Prostate gland (tissue), 2 donors: ENCODE data around the gene ARHGAP6. TPM values are rescaled to one million over a fixed set of nuclear protein-coding genes. Genes with fewer than 3 reads are reported as not detected.

Source experiments
- DNase-seq: peaks from one replicate; pipeline ENCODE4 v3.0.0-alpha.2; 2019; ENCODE audit warnings: low spot score
- H3K27ac ChIP-seq, 2 donors: fragments of 200-600 bp; sonication (generic); 2 replicates each; pipeline ENCODE4 v1.5.1; 2017 to 2019
- H3K27me3 ChIP-seq: fragments of 200-600 bp; sonication (generic); replicated peaks from 2 replicates; pipeline ENCODE4 v1.5.1; 2019; ENCODE audit not compliant: insufficient read depth
- H3K36me3 ChIP-seq, 2 donors: fragments of 200-600 bp; sonication (generic); 1 replicate in 1 of 2; 2 replicates in 1 of 2; pipeline versions ENCODE4 v1.5.1 to v1.8.1; 2017 to 2019
- H3K4me1 ChIP-seq: fragments of 200-600 bp; sonication (generic); replicated peaks from 2 replicates; pipeline ENCODE4 v1.5.1; 2019
- H3K4me3 ChIP-seq, 2 donors: fragments of 200-600 bp; sonication (generic); 2 replicates each; pipeline ENCODE4 v1.5.1; 2017 to 2019
- H3K9me3 ChIP-seq: fragments of 200-600 bp; sonication (generic); 2 replicates; pipeline ENCODE4 v1.5.1; 2017
- POLR2A ChIP-seq: fragments of 450-650 bp; IDR thresholded peaks from one replicate; pipeline ENCODE4 v1.6.1; 2016; ENCODE audit warnings: antibody characterized with exemption, mild to moderate bottlenecking
- POLR2AphosphoS5 ChIP-seq: sonication (generic); formaldehyde crosslinking; IDR thresholded peaks from one replicate; pipeline ENCODE4 v1.6.1; 2017; ENCODE audit warnings: antibody characterized with exemption
- WGBS: methylation state at CpG from one replicate; pipeline ENCODE4 v1.1.5; 2018; 5-methylcytosine and 5-hydroxymethylcytosine counted together
- intact Hi-C: fragments of 100-400 bp; cut with DNase I; formaldehyde crosslinking; loops from one replicate; pipeline ENCODE4 v1.14.2; 2022
- total RNA-seq, 2 donors: library from RNA; depleted of rRNA; stranded (reverse); fragments of >200 nt; gene quantifications; one replicate each; pipeline ENCODE4 v1.1.0, GENCODE V29; 2016
- TF ChIP-seq, protein P1 (sequence below), 4 experiments: fragments of 200-600 bp in 2 of 4; fragments of 450-650 bp in 2 of 4; sonication (generic) in 2 of 4; IDR thresholded peaks; 1 replicate in 3 of 4; 2 replicates in 1 of 4; pipeline ENCODE4 v1.5.1; 2016 to 2019; ENCODE audit warnings: antibody characterized with exemption in 4 of 4, mild to moderate bottlenecking in 2 of 4, moderate library complexity in 2 of 4

Gene ARHGAP6
- total RNA-seq, 2 donors from 2014 or later = 72.6 to 73.7 TPM

GRCh38 chrX:11290416-11291102 lies 375.2 kb downstream of the ARHGAP6 start:
- no peak overlapping the region for H3K27ac ChIP-seq
- intact Hi-C loops = no loop called here
- H3K27me3 ChIP-seq = no peaks in the 10 kb centered on the region
- 88% methylated on average over 8 of the region's 8 CpGs for WGBS
- no peaks in the 10 kb centered on the region for H3K4me1 ChIP-seq
- no peaks in the 10 kb centered on the region for H3K9me3 ChIP-seq
- no peak for DNase-seq
- no peak overlapping the region for H3K4me3 ChIP-seq
- TF ChIP-seq POLR2A (no peak), POLR2AphosphoS5 (no peak)
- TF ChIP-seq, protein P1, sequence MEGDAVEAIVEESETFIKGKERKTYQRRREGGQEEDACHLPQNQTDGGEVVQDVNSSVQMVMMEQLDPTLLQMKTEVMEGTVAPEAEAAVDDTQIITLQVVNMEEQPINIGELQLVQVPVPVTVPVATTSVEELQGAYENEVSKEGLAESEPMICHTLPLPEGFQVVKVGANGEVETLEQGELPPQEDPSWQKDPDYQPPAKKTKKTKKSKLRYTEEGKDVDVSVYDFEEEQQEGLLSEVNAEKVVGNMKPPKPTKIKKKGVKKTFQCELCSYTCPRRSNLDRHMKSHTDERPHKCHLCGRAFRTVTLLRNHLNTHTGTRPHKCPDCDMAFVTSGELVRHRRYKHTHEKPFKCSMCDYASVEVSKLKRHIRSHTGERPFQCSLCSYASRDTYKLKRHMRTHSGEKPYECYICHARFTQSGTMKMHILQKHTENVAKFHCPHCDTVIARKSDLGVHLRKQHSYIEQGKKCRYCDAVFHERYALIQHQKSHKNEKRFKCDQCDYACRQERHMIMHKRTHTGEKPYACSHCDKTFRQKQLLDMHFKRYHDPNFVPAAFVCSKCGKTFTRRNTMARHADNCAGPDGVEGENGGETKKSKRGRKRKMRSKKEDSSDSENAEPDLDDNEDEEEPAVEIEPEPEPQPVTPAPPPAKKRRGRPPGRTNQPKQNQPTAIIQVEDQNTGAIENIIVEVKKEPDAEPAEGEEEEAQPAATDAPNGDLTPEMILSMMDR (IDR thresholded peaks at IDR 0.05) = no peak
- H3K36me3 ChIP-seq = no peaks in the 10 kb centered on the region

GRCh38 chrX:11287505-11287904 lies 378.2 kb downstream of the ARHGAP6 start:
- no peaks in the 10 kb centered on the region for H3K36me3 ChIP-seq

DNA sequence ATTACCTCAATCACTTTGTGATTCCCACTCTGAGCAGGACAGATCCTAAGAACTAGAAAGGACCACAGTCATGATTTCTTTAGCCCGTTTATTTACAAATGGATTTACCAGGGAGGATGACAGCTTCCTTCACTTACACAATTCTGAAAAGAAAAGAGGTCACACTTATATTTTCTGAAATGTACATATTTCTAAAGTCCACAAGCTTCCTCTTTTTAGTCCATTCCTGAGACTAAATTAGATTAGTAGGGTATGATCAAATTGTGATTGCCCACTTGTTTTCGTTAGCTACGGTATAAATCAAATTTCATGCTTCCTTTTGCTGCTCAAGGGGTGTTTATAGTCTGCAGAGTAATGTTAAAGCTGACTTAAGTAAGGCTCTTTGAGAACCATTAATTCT lies 380.1 kb downstream of the ARHGAP6 start:
- no peak overlapping the region for H3K4me3 ChIP-seq
- H3K27me3 ChIP-seq = no peaks in the 10 kb centered on the region
- 75% methylated on average over 3 of the region's 3 CpGs for WGBS
- H3K27ac ChIP-seq = no peak overlapping the region
- no peaks in the 10 kb centered on the region for H3K9me3 ChIP-seq
- TF ChIP-seq POLR2A (no peak), POLR2AphosphoS5 (no peak)
- TF ChIP-seq, protein P1 (IDR thresholded peaks at IDR 0.05) = no peak
- H3K36me3 ChIP-seq = no peaks in the 10 kb centered on the region
- no peaks in the 10 kb centered on the region for H3K4me1 ChIP-seq
- DNase-seq = no peak
- intact Hi-C loops = no loop called here

More at GRCh38 chrX:11287505-11287904, 378.2 kb downstream of the ARHGAP6 start:
- 44% methylated on average over 1 of the region's 1 CpG for WGBS
- DNase-seq = no peak
- Histone ChIP-seq H3K9me3 (no peaks in the 10 kb centered on the region), H3K4me1 (no peaks in the 10 kb centered on the region), H3K27me3 (no peaks in the 10 kb centered on the region), H3K4me3 (no peak overlapping the region), H3K27ac (no peak overlapping the region)
- intact Hi-C loops = no loop called here
- TF ChIP-seq POLR2AphosphoS5 (no peak), POLR2A (no peak)
- TF ChIP-seq, protein P1 (IDR thresholded peaks at IDR 0.05) = no peak

DNA sequence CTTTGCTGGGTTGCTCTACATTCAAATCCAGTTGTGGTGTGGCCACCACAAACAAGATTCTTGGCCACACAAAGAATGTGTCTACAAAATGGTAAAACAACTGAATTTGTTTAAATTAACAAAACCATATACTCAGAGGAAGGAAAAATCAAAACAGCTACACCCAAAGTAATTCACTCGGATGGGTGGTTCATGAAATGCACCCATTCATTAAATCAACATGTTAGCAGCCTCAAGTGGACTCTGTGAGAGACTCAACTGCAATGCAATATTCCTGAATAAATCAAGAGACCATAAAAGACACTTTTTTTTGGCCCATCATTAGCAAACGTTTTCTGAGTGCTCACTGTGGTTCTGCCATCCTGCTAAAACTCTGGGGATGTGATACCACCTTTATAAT lies 383.7 kb downstream of the ARHGAP6 start:
- intact Hi-C loops = no loop called here
- WGBS = 77% methylated on average over 2 of the region's 2 CpGs
- Histone ChIP-seq H3K27me3 (no peaks in the 10 kb centered on the region), H3K36me3 (no peaks in the 10 kb centered on the region), H3K4me1 (no peaks in the 10 kb centered on the region), H3K9me3 (no peaks in the 10 kb centered on the region), H3K27ac (no peak overlapping the region), H3K4me3 (no peak overlapping the region)
- TF ChIP-seq POLR2A = no peak
- TF ChIP-seq, protein P1 (IDR thresholded peaks at IDR 0.05) = no peak
- TF ChIP-seq POLR2AphosphoS5 = no peak
- DNase-seq = no peak

DNA sequence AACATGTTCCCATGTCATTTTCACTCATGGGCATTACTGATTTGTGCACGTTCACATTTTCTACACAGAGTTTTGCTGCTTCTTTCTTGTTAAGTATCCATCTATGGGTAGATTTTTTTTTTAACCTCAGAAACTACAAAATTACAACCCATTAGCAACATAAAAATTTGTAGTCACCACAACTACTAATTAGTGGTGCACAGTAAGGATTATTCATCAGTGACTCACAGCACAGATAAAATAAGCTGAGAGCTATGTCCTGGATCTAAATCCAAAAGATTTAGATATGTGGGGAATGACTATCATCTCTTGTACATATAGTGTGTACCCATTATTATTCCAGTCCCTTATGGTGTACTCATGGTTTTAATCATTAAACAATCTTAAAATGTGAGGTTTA lies 392.2 kb downstream of the ARHGAP6 start:
- no peaks in the 10 kb centered on the region for H3K36me3 ChIP-seq
- no peak for DNase-seq
- no peaks in the 10 kb centered on the region for H3K4me1 ChIP-seq
- H3K27me3 ChIP-seq = no peaks in the 10 kb centered on the region
- H3K27ac ChIP-seq = no peak overlapping the region
- H3K9me3 ChIP-seq = no peaks in the 10 kb centered on the region
- H3K4me3 ChIP-seq = no peak overlapping the region
- WGBS = 70% methylated on average over 1 of the region's 1 CpG
- TF ChIP-seq, protein P1 (IDR thresholded peaks at IDR 0.05) = no peak
- TF ChIP-seq POLR2A = no peak
- no peak for TF ChIP-seq POLR2AphosphoS5
- intact Hi-C loops = no loop called here
